Fibroblast of lung (primary cell): ENCODE data around the gene PLAAT3. TPM values are rescaled to one million over a fixed set of nuclear protein-coding genes. Genes with fewer than 3 reads are reported as not detected.
"Not testable (repeated sequence)": the region's sequence is repeated elsewhere in the genome, so short reads cannot be mapped to it uniquely, and the experiment has no call there.

ENCODE experiments used
- DNase-seq, 2 donors: peaks; one replicate each; pipeline versions ENCODE4 v3.0.0 to v3.0.0-alpha.2; 2010; ENCODE audit warnings: low read depth in 2 of 2
- H2AFZ ChIP-seq: 2 replicates; pipeline ENCODE4 v1.5.1; 2012; ENCODE audit warnings: low read length, control low read depth, inconsistent platforms
- H3K27ac ChIP-seq: 2 replicates; pipeline ENCODE4 v1.5.1; 2011; ENCODE audit warnings: low read length, control low read depth; ENCODE audit not compliant: insufficient read depth
- H3K27me3 ChIP-seq: 2 replicates; pipeline ENCODE4 v1.5.1; 2011; ENCODE audit warnings: mild to moderate bottlenecking, low read length; ENCODE audit not compliant: control insufficient read depth, insufficient read depth
- H3K36me3 ChIP-seq: 2 replicates; pipeline ENCODE4 v1.5.1; 2011; ENCODE audit warnings: low read length; ENCODE audit not compliant: control insufficient read depth, insufficient read depth
- H3K4me1 ChIP-seq: 2 replicates; pipeline ENCODE4 v1.5.1; 2011; ENCODE audit warnings: low read length; ENCODE audit not compliant: control insufficient read depth, insufficient read depth; ENCODE audit errors: extremely low read depth
- H3K4me2 ChIP-seq: 2 replicates; pipeline ENCODE4 v1.5.1; 2011; ENCODE audit warnings: low read length, control low read depth; ENCODE audit not compliant: insufficient read depth; ENCODE audit errors: extremely low read depth
- H3K4me3 ChIP-seq, 4 experiments: fragments of 200-600 bp in 1 of 4; sonication (generic) in 1 of 4; replicated peaks in 1 of 4; 2 replicates each; pipeline ENCODE4 v1.5.1; 2011 to 2016; ENCODE audit warnings: low read length in 4 of 4, low read depth in 3 of 4, mild to moderate bottlenecking in 3 of 4, control low read depth in 2 of 4, inconsistent platforms in 1 of 4, mixed read lengths in 1 of 4; ENCODE audit not compliant: insufficient read depth in 1 of 4; ENCODE audit errors: control extremely low read depth in 1 of 4
- H3K79me2 ChIP-seq: 2 replicates; pipeline ENCODE4 v1.5.1; 2012; ENCODE audit warnings: mild to moderate bottlenecking, low read length, inconsistent platforms; ENCODE audit not compliant: control insufficient read depth, insufficient read depth
- H3K9ac ChIP-seq: 2 replicates; pipeline ENCODE4 v1.5.1; 2011; ENCODE audit warnings: mild to moderate bottlenecking, low read length, control low read depth; ENCODE audit not compliant: insufficient read depth
- H3K9me3 ChIP-seq: 2 replicates; pipeline ENCODE4 v1.5.1; 2012; ENCODE audit warnings: low read depth, low read length; ENCODE audit not compliant: control insufficient read depth, insufficient read depth
- H4K20me1 ChIP-seq: 2 replicates; pipeline ENCODE4 v1.5.1; 2011; ENCODE audit warnings: low read length; ENCODE audit not compliant: control insufficient read depth, insufficient read depth; ENCODE audit errors: extremely low read depth
- EZH2 ChIP-seq: IDR thresholded peaks from 2 replicates; pipeline ENCODE4 v1.5.1; 2012; ENCODE audit warnings: low read length, control low read depth, mild to moderate bottlenecking; ENCODE audit errors: missing control alignments
- polyA plus RNA-seq, 2 donors: library from polyadenylated mRNA; depleted of rRNA in 1 of 2; stranded (reverse) in 1 of 2; unstranded in 1 of 2; fragments of >200 nt; gene quantifications; 2 replicates each; pipeline ENCODE4 v1.2.1, GENCODE V29; 2011 to 2012; ENCODE audit warnings: missing spikeins in 1 of 2
- total RNA-seq: library from RNA; depleted of rRNA; stranded (reverse); fragments of >200 nt; gene quantifications from 2 replicates; pipeline ENCODE4 v1.2.1, GENCODE V29; 2014
- TF ChIP-seq, protein P1 (sequence below), 2 donors: IDR thresholded peaks in 1 of 2; conservative IDR thresholded peaks in 1 of 2; 1 replicate in 1 of 2; 2 replicates in 1 of 2; pipeline ENCODE4 v1.5.1; 2011 to 2012; ENCODE audit warnings: low read length in 2 of 2, control low read depth in 1 of 2, inconsistent platforms in 1 of 2, low read depth in 1 of 2, mild to moderate bottlenecking in 1 of 2

Gene PLAAT3
- total and polyA plus RNA-seq, 2 donors (not counting 1 experiment from before 2014, with no cell fraction given): 11.4 to 45.4 TPM

DNA sequence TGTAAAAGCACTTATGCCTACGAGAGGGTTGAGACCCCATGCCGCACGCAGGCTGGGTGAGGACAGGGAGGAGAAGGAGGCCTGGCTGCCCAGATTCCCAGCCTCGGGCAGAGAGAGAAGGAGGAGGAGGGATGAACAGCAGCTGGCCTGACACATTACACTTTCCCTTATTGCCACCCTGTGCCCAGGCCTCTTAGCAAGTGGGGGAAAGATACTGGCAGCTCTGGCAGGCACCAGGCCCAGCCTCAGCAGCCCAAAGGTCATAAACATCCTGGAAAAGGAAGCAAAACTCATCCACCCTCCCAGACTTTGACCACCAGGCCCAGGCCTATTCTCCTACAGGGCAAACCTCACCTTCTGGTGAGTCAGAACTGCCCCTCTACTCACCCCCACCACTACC, 4.7 kb downstream of the PLAAT3 start:
- H3K4me1 ChIP-seq: no peaks in the 10 kb centered on the region
- no peaks in the 10 kb centered on the region for H3K36me3 ChIP-seq
- no peak for DNase-seq
- H3K27me3 ChIP-seq: no peaks in the 10 kb centered on the region
- H3K79me2 ChIP-seq: no peaks in the 10 kb centered on the region
- no peak overlapping the region for H3K27ac ChIP-seq
- no peaks in the 10 kb centered on the region for H3K9me3 ChIP-seq
- no peak overlapping the region for H3K4me3 ChIP-seq
- H3K4me2 ChIP-seq: no peak overlapping the region
- H4K20me1 ChIP-seq: no peaks in the 10 kb centered on the region
- no peak overlapping the region for H2AFZ ChIP-seq
- H3K9ac ChIP-seq: no peak overlapping the region
- TF ChIP-seq, protein P1, sequence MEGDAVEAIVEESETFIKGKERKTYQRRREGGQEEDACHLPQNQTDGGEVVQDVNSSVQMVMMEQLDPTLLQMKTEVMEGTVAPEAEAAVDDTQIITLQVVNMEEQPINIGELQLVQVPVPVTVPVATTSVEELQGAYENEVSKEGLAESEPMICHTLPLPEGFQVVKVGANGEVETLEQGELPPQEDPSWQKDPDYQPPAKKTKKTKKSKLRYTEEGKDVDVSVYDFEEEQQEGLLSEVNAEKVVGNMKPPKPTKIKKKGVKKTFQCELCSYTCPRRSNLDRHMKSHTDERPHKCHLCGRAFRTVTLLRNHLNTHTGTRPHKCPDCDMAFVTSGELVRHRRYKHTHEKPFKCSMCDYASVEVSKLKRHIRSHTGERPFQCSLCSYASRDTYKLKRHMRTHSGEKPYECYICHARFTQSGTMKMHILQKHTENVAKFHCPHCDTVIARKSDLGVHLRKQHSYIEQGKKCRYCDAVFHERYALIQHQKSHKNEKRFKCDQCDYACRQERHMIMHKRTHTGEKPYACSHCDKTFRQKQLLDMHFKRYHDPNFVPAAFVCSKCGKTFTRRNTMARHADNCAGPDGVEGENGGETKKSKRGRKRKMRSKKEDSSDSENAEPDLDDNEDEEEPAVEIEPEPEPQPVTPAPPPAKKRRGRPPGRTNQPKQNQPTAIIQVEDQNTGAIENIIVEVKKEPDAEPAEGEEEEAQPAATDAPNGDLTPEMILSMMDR (conservative IDR thresholded peaks at IDR 0.05 in 1 of 2, IDR thresholded peaks at IDR 0.05 in 1 of 2; ENCODE audit: low read depth in 1 of 2, low read length in 2 of 2): no peak
- TF ChIP-seq EZH2: no peak

GRCh38 chr11:63608353-63609345, 5.6 kb downstream of the PLAAT3 start:
- H3K9me3 ChIP-seq: no peaks in the 10 kb centered on the region
- no peaks in the 10 kb centered on the region for H3K36me3 ChIP-seq
- TF ChIP-seq EZH2: no peak
- TF ChIP-seq, protein P1 (conservative IDR thresholded peaks at IDR 0.05 in 1 of 2, IDR thresholded peaks at IDR 0.05 in 1 of 2; ENCODE audit: low read depth in 1 of 2, low read length in 2 of 2): no peak
- H3K9ac ChIP-seq: no peak overlapping the region
- no peak overlapping the region for H3K27ac ChIP-seq
- H2AFZ ChIP-seq: no peak overlapping the region
- peak in 1 of 2 donors; percentile 91 for DNase-seq
- H3K27me3 ChIP-seq: no peaks in the 10 kb centered on the region
- H3K79me2 ChIP-seq: no peaks in the 10 kb centered on the region
- no peak overlapping the region for H3K4me2 ChIP-seq
- no peaks in the 10 kb centered on the region for H4K20me1 ChIP-seq
- H3K4me1 ChIP-seq: no peaks in the 10 kb centered on the region
- H3K4me3 ChIP-seq: no peak overlapping the region

GRCh38 chr11:63603180-63603518, 11.1 kb downstream of the PLAAT3 start:
- Histone ChIP-seq H4K20me1 (no peaks in the 10 kb centered on the region), H3K79me2 (no peaks in the 10 kb centered on the region), H3K27me3 (no peaks in the 10 kb centered on the region), H3K27ac (no peak overlapping the region), H3K4me1 (no peaks in the 10 kb centered on the region), H2AFZ (no peak overlapping the region), H3K9me3 (no peaks in the 10 kb centered on the region), H3K4me3 (no peak overlapping the region), H3K4me2 (no peak overlapping the region), H3K36me3 (no peaks in the 10 kb centered on the region), H3K9ac (no peak overlapping the region)
- DNase-seq: peak in 1 of 2 donors; percentile 52
- TF ChIP-seq, protein P1 (conservative IDR thresholded peaks at IDR 0.05 in 1 of 2, IDR thresholded peaks at IDR 0.05 in 1 of 2; ENCODE audit: low read depth in 1 of 2, low read length in 2 of 2): no peak
- TF ChIP-seq EZH2: no peak

DNA sequence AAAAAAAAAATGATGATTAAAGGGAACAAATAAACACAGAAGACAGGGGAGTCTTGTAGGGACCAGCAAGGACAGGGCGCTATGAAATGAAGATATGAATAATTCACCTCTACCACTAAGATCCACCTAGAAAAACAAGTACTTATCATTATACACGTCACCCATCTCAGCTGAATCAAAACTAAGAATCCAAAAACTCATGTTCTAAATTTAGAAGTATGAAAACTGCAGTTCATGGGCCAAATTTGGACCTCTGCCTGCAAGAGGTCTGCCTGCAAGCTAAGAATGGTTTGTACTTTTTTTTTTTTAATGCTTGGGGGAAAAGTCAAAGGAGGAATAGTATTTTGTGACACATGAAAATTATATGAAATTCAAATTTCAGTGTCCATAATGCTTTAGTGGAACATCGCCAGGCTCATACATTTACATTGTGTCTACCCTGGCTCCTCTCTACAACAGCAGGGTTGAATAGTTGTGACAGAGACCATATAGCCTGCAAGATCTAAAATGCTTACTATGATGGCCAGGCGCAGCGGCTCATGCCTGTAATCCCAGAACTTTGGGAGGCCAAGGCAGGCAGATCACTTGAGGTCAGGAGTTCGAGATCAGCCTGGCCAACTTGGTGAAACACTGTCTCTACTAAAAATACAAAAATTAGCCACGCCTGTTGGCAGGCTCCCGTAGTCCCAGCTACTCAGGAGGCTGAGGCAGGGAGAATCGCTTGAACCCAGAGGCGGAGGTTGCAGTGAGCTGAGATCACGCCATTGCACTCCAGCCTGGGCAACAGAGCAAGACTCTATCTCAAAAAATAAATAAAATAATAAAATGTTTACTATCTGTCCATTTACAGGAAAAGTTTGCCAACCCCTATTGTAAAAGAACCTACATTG, 11.7 kb downstream of the PLAAT3 start:
- H4K20me1 ChIP-seq, H3K4me3 ChIP-seq, H3K27me3 ChIP-seq, H3K36me3 ChIP-seq, H3K4me2 ChIP-seq, H3K4me1 ChIP-seq, H3K9ac ChIP-seq, H3K9me3 ChIP-seq, H3K27ac ChIP-seq, H3K79me2 ChIP-seq, H2AFZ ChIP-seq: not testable (repeated sequence)
- DNase-seq: peak; percentile 47 to 84
